HCT116 (cell line): ENCODE measurements around the gene ARHGAP10. TPM values are rescaled to one million over a fixed set of nuclear protein-coding genes. Genes with fewer than 3 reads are reported as not detected.

ENCODE experiments used
- ATAC-seq: fragments of 200-7000 bp; cut with Tn5 transposase; 2 replicates; pipeline ENCODE4 v1.9.1; 2020; ENCODE audit warnings: mild to moderate bottlenecking, moderate library complexity
- BruUV-seq: library from RNA; stranded (reverse); fragments of 400-500 nt; replicated peaks from 2 replicates; lab custom pipeline; 2021; lab: Mats Ljungman, UMichigan
- CTCF ChIA-PET: fragments of 300-600 bp; sonication (Branson Sonifier 250); formaldehyde crosslinking; loops from one replicate; lab custom pipeline; 2021; ENCODE audit warnings: antibody characterized with exemption; lab: Charles Lee
- POLR2A ChIA-PET: fragments of 300-600, 350-600 bp; sonication (Branson Sonifier 250); formaldehyde crosslinking; loops from one replicate; lab custom pipeline; 2021; ENCODE audit warnings: antibody characterized with exemption; lab: Charles Lee
- RAD21 ChIA-PET, 2 experiments: fragments of 300-600 bp; sonication (Branson Sonifier 250); formaldehyde crosslinking; loops; one replicate each; lab custom pipeline; 2023; ENCODE audit warnings: low total read pairs in 2 of 2; ENCODE audit not compliant: uncharacterized antibody in 2 of 2, unreplicated experiment in 2 of 2, low non-redundant PET in 1 of 2; lab: Charles Lee
- DNase-seq: peaks from one replicate; pipeline ENCODE4 v3.0.0-alpha.2; 2010; ENCODE audit warnings: low read depth, low spot score
- H2AFZ ChIP-seq: fragments of 200-600 bp; shearing (Covaris generic), sonication (generic); 2 replicates; pipeline ENCODE4 v1.6.1; 2017; ENCODE audit warnings: low read depth, mixed run types, mixed read lengths, antibody characterized with exemption, low read length; ENCODE audit not compliant: poor library complexity, severe bottlenecking
- H3K27ac ChIP-seq: 2 replicates; pipeline ENCODE4 v1.5.1; 2012; ENCODE audit warnings: low read depth, low read length
- H3K27me3 ChIP-seq: fragments of 200-600 bp; sonication (generic); 2 replicates; pipeline ENCODE4 v1.6.1; 2016; ENCODE audit warnings: mixed run types, low read length, mixed read lengths; ENCODE audit not compliant: insufficient read depth
- H3K36me3 ChIP-seq, 2 experiments: fragments of 200-500 bp in 1 of 2; fragments of 200-600 bp in 1 of 2; sonication (Bioruptor generic) in 1 of 2; sonication (generic) in 1 of 2; 2 replicates each; pipeline versions ENCODE4 v1.5.1 to v1.6.1; 2014 to 2016; ENCODE audit warnings: low read length in 2 of 2, inconsistent platforms in 1 of 2, mixed read lengths in 1 of 2, mixed run types in 1 of 2; ENCODE audit not compliant: insufficient read depth in 2 of 2, control insufficient read depth in 1 of 2
- H3K4me1 ChIP-seq, 2 experiments: fragments of 200-600 bp in 1 of 2; sonication (generic) in 1 of 2; 2 replicates each; pipeline versions ENCODE4 v1.5.1 to v1.6.1; 2012 to 2017; ENCODE audit warnings: low read length in 2 of 2, inconsistent platforms in 1 of 2, mild to moderate bottlenecking in 1 of 2, mixed read lengths in 1 of 2, mixed run types in 1 of 2, moderate library complexity in 1 of 2; ENCODE audit not compliant: insufficient read depth in 2 of 2, control insufficient read depth in 1 of 2
- H3K4me2 ChIP-seq: fragments of 200-600 bp; sonication (generic); 2 replicates; pipeline ENCODE4 v1.6.1; 2017; ENCODE audit warnings: mixed run types, low read length, mixed read lengths
- H3K4me3 ChIP-seq, 2 experiments: fragments of 200-600 bp in 1 of 2; sonication (generic) in 1 of 2; replicated peaks in 1 of 2; 2 replicates each; pipeline ENCODE4 v1.5.1; 2011 to 2016; ENCODE audit warnings: low read length in 2 of 2, control low read depth in 1 of 2, low read depth in 1 of 2, mild to moderate bottlenecking in 1 of 2, mixed read lengths in 1 of 2, mixed run types in 1 of 2
- H3K79me2 ChIP-seq: fragments of 200-600 bp; sonication (generic); 2 replicates; pipeline ENCODE4 v1.6.1; 2017; ENCODE audit warnings: mild to moderate bottlenecking, mixed run types, low read length, moderate library complexity, mixed read lengths; ENCODE audit not compliant: insufficient read depth
- H3K9ac ChIP-seq: fragments of 200-600 bp; sonication (generic); 2 replicates; pipeline ENCODE4 v1.6.1; 2016; ENCODE audit warnings: low read length, mixed read lengths
- H3K9me2 ChIP-seq: fragments of 200-600 bp; sonication (generic), shearing (Covaris generic); 2 replicates; pipeline ENCODE4 v1.6.1; 2017; ENCODE audit warnings: mixed run types, mild to moderate bottlenecking, moderate library complexity; ENCODE audit not compliant: insufficient read depth
- H3K9me3 ChIP-seq, 2 experiments: fragments of 200-500 bp in 1 of 2; fragments of 200-600 bp in 1 of 2; sonication (Bioruptor generic) in 1 of 2; sonication (generic) in 1 of 2; 2 replicates each; pipeline ENCODE4 v1.6.1; 2014 to 2017; ENCODE audit warnings: low read length in 2 of 2, mixed read lengths in 2 of 2, inconsistent platforms in 1 of 2, low read depth in 1 of 2, mild to moderate bottlenecking in 1 of 2, mixed run types in 1 of 2, moderate library complexity in 1 of 2; ENCODE audit not compliant: control insufficient read depth in 1 of 2, insufficient read depth in 1 of 2
- H4K20me1 ChIP-seq: fragments of 200-600 bp; sonication (generic), shearing (Covaris generic); 2 replicates; pipeline ENCODE4 v1.6.1; 2017; ENCODE audit warnings: mixed run types, mild to moderate bottlenecking, moderate library complexity; ENCODE audit not compliant: insufficient read depth
- CTCF ChIP-seq, 3 experiments: fragments of 200-600 bp in 1 of 3; sonication (generic) in 1 of 3; IDR thresholded peaks in 2 of 3; conservative IDR thresholded peaks in 1 of 3; 2 replicates each; pipeline ENCODE4 v1.5.1; 2012 to 2017; ENCODE audit warnings: low read depth in 2 of 3, low read length in 2 of 3, antibody characterized with exemption in 1 of 3, borderline replicate concordance in 1 of 3, control low read depth in 1 of 3, mild to moderate bottlenecking in 1 of 3, mixed read lengths in 1 of 3, mixed run types in 1 of 3, moderate library complexity in 1 of 3; ENCODE audit not compliant: insufficient read depth in 1 of 3
- RAD21 ChIP-seq: IDR thresholded peaks from 2 replicates; pipeline ENCODE4 v1.6.1; 2012; ENCODE audit warnings: low read depth, mild to moderate bottlenecking
- SIN3A ChIP-seq: IDR thresholded peaks from 2 replicates; pipeline ENCODE4 v1.6.1; 2012; ENCODE audit warnings: low read depth
- SP1 ChIP-seq: IDR thresholded peaks from 2 replicates; pipeline ENCODE4 v1.6.1; 2012; ENCODE audit warnings: low read depth
- SRF ChIP-seq: IDR thresholded peaks from 2 replicates; pipeline ENCODE4 v1.6.1; 2012; ENCODE audit warnings: low read depth
- TCF7L2 ChIP-seq: IDR thresholded peaks from 2 replicates; pipeline ENCODE4 v1.7.0; 2011; ENCODE audit warnings: borderline replicate concordance, inconsistent platforms; ENCODE audit not compliant: insufficient read depth, insufficient read length; ENCODE audit errors: extremely low read depth
- YY1 ChIP-seq: IDR thresholded peaks from 2 replicates; pipeline ENCODE4 v1.6.1; 2011; ENCODE audit warnings: low read length, low read depth, moderate library complexity, mild to moderate bottlenecking; ENCODE audit not compliant: insufficient replicate concordance; ENCODE audit errors: extremely low read depth
- ZBTB33 ChIP-seq: IDR thresholded peaks from 2 replicates; pipeline ENCODE4 v1.6.1; 2011; ENCODE audit warnings: mild to moderate bottlenecking, low read length, moderate library complexity; ENCODE audit not compliant: insufficient replicate concordance; ENCODE audit errors: extremely low read depth
- intact Hi-C: fragments of 100-400 bp; cut with micrococcal nuclease; formaldehyde crosslinking; loops from 2 replicates; pipeline ENCODE4 v1.10.0; 2022
- total RNA-seq: library from RNA; stranded (reverse); gene quantifications from one replicate; pipeline ENCODE4 v1.2.1, GENCODE V29; 2021; ENCODE audit not compliant: unreplicated experiment

ARHGAP10 gene
- total RNA-seq, 1 experiment from 2014 or later, result 24.7 TPM

GRCh38 chr4:147802346-147802745 is 70.5 kb downstream of the ARHGAP10 start (continued):
- no peak for TF ChIP-seq ZBTB33
- no peak for TF ChIP-seq YY1
- no peak for TF ChIP-seq TCF7L2

- Histone ChIP-seq H4K20me1 (no peaks in the 10 kb centered on the region), H3K4me2 (no peak overlapping the region), H3K9me3 (no peaks in the 10 kb centered on the region), H3K27me3 (no peaks in the 10 kb centered on the region), H3K79me2 (peaks cover 43% of the 10 kb centered on the region), H2AFZ (no peak overlapping the region), H3K9me2 (no peaks in the 10 kb centered on the region), H3K36me3 (no peaks in the 10 kb centered on the region), H3K9ac (no peak overlapping the region)
- intact Hi-C loops, result no loop called here
- DNase-seq, result no peak
- no TSS peak for BruUV-seq
- CTCF ChIA-PET, result no interaction called here
- no peak for ATAC-seq
- no peak for TF ChIP-seq CTCF (IDR thresholded peaks at IDR 0.05 in 2 of 3, conservative IDR thresholded peaks at IDR 0.05 in 1 of 3; ENCODE audit: borderline replicate concordance in 1 of 3, insufficient read depth in 1 of 3, low read depth in 2 of 3, low read length in 2 of 3)
- TF ChIP-seq SP1, result no peak
- TF ChIP-seq SRF, result no peak
- TF ChIP-seq ZBTB33, result no peak
- TF ChIP-seq RAD21, result no peak
- no peak for TF ChIP-seq SIN3A
- TF ChIP-seq, all 23 proteins: peak for 0
- H3K4me1 ChIP-seq, result no peaks in the 10 kb centered on the region
- H3K4me3 ChIP-seq, result no peak overlapping the region
- ChIA-PET POLR2A (no interaction called here), RAD21 (no interaction called here)
- no peak overlapping the region for H3K27ac ChIP-seq
These were observed 74.1 kb downstream of the ARHGAP10 start for GRCh38 chr4:147805946-147806345.
